Hepatocyte (in vitro differentiated cells): ENCODE results near the gene FBLN2.

ENCODE experiments used
- CTCF ChIP-seq: fragments of 200-600 bp; sonication (generic); IDR thresholded peaks from 2 replicates; pipeline ENCODE4 v1.5.1; 2016; ENCODE audit warnings: antibody characterized with exemption, mild to moderate bottlenecking; ENCODE audit not compliant: poor library complexity
- EZH2 ChIP-seq: fragments of 200-600 bp; sonication (generic); IDR thresholded peaks from 2 replicates; pipeline ENCODE4 v1.6.1; 2016; ENCODE audit warnings: antibody characterized with exemption, mild to moderate bottlenecking, borderline replicate concordance

- no peak for TF ChIP-seq CTCF
- no peak for TF ChIP-seq EZH2
Observed at GRCh38 chr3:13682331-13683013, 133.5 kb downstream of the FBLN2 start.
